A673 (cell line): ENCODE measurements around the gene PRSS23.

Source experiments
- CTCF ChIP-seq: fragments of 300-800, 200-600 bp; sonication (generic); conservative IDR thresholded peaks from 2 replicates; pipeline ENCODE4 v1.5.1; 2017; ENCODE audit warnings: low read depth, mild to moderate bottlenecking, antibody characterized with exemption, low read length, moderate library complexity, mixed read lengths
- EZH2 ChIP-seq: fragments of 200-600 bp; sonication (generic); IDR thresholded peaks from 2 replicates; pipeline ENCODE4 v1.6.1; 2017; ENCODE audit warnings: borderline replicate concordance, low read depth, mild to moderate bottlenecking, mixed read lengths, antibody characterized with exemption, low read length; ENCODE audit not compliant: poor library complexity, severe bottlenecking

- no peak for TF ChIP-seq CTCF
- TF ChIP-seq EZH2, result no peak
These were observed 42.2 kb upstream of the PRSS23 start for GRCh38 chr11:86758171-86758570.
